Stimulated activated CD4-positive, alpha-beta T cell treated with anti-CD3 and anti-CD28 coated beads, Interleukin-12 subunit alpha, Interleukin-12 subunit beta, amount 100 ng/mL, for 4 hours (primary cell): ENCODE results near the gene LYPD3.
"Not testable (repeated sequence)": the region's sequence is repeated elsewhere in the genome, so short reads cannot be mapped to it uniquely, and the experiment has no call there.

Experiments used
- DNase-seq: peaks from one replicate; pipeline ENCODE4 v3.0.0-alpha.2; 2020

The LYPD3 gene

GRCh38 chr19:43460362-43461016 lies 4.9 kb downstream of the LYPD3 start:
- DNase-seq, result no peak

GRCh38 chr19:43457809-43458208 lies 7.6 kb downstream of the LYPD3 start:
- no peak for DNase-seq

DNA sequence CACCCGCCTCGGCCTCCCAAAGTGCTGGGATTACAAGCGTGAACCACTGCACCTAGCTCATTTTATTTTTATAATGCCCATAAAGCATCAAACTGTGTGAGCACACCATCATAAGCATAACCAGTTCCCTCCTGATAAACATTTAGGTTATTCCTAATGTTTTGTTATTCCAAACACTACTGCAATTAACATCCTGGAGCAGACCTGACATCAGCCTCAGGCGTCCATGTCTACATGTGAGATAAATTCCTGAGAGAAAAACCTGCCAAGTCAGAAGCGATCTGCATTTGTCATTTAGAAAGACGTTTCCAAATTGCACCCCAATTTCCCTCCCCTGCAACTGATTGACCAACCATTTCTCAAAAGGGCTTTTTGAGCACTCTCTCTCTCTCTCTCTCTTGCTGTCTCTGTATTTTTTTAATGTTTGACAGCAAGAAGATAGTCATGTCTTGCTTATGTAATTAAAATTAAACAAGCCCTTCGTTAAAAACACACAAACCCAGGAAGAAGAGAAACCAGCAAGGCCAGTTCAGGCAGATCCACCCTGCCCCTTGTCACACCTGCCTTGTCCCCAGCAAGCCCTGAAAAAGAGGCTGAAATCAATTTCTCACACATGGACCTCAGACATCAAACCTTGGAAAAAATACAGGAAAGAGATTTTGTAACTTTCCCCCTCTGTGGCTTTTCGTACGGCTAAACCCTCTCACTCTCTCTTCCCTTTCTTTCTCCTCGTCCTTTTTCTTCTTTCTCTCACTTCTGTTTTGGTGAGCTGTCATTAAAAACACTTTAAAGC lies 9.9 kb downstream of the LYPD3 start:
- no peak for DNase-seq

DNA sequence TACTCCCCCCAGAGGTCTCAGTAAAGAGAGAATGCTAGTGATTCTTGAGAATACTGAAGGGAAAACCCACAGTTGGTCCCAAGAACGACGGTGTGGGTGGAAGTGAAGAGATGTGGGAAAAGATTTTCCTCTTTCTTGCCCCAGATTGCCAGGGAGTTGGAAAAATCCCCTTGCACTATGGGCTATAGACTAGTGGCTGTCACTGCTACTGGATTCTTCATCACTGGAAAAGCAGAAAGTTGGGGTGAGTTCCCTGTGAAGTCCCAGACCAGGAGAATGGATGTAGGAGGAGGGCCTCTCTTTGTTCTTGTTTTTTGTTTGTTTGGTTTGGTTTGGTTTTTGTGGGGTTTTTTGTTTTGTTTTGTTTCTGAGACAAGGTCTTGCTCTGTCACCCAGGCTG lies 11.4 kb downstream of the LYPD3 start:
- DNase-seq, result no peak

GRCh38 chr19:43452582-43452981 lies 12.8 kb downstream of the LYPD3 start:
- DNase-seq, result no peak

DNA sequence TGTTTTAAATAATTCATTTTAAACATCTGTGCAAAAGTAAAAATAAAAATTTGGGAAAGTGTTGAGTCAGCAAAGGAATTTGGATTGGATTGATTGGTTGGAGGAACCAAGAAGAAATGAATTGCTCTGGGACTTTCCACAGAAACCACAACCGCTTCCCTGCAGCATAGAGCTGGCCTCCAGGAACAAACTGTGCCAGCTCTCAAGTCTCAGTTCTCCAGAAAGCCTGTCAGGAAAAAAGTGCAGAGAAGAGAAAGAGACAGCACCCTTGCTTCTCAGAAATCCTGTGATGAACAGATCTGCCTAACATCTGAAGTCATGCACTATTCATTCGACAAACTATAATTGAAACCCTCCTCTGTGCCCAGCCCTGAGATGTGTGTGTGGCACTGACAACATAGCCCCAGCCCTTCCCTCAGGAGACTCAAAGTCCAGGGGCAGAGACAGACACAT lies 14.8 kb downstream of the LYPD3 start:
- DNase-seq, result no peak

GRCh38 chr19:43447655-43448054 lies 17.8 kb downstream of the LYPD3 start:
- no peak for DNase-seq

- peak; percentile 78 for DNase-seq
Measured at GRCh38 chr19:43446746-43447489, 18.5 kb downstream of the LYPD3 start.

- DNase-seq, result no peak
Measured at GRCh38 chr19:43445426-43445825, 20.0 kb downstream of the LYPD3 start.

GRCh38 chr19:43444531-43445287 lies 20.7 kb downstream of the LYPD3 start:
- DNase-seq, result no peak

DNA sequence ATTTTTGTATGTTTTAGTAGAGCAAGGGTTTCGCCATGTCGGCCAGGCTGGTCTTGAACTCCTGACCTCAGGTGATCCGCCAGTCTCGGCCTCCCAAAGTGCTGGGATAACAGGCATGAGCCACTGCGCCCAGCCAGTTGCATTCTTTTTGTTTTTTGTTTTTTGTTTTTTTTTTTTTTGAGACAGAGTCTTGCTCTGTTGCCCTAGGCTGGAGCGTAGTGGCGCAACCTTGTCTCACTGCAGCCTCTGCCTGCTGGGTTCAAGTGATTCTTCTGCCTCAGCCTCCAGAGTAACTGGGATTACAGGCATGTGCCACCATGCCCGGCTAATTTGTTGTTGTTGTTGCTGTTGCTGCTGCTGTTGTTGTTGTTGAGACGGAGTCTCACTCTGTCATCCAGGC lies 21.3 kb downstream of the LYPD3 start:
- DNase-seq, result not testable (repeated sequence)

DNA sequence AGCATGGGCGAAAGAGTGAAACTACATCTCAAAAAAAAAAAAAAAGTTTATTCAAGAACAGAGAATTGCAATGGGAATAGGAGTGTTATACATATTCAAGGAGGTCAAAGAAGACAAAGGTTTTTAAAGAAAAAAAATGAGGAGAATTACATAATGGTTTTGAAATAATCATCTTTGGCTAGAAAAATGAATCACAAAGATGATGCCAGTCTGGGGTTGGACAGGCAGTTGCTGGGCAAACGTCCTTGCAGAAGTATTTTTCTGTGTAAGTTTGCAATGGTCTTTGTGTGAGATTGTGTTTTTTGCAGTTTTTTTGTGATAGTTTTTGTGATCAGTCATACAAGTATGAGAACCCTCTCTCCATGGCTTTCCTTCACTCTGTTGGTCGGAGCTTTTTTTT lies 23.7 kb downstream of the LYPD3 start:
- no peak for DNase-seq

- no peak for DNase-seq
Measured at GRCh38 chr19:43439709-43440063, 25.7 kb downstream of the LYPD3 start.

- no peak for DNase-seq
Measured at GRCh38 chr19:43439032-43439708, 26.2 kb downstream of the LYPD3 start.

DNA sequence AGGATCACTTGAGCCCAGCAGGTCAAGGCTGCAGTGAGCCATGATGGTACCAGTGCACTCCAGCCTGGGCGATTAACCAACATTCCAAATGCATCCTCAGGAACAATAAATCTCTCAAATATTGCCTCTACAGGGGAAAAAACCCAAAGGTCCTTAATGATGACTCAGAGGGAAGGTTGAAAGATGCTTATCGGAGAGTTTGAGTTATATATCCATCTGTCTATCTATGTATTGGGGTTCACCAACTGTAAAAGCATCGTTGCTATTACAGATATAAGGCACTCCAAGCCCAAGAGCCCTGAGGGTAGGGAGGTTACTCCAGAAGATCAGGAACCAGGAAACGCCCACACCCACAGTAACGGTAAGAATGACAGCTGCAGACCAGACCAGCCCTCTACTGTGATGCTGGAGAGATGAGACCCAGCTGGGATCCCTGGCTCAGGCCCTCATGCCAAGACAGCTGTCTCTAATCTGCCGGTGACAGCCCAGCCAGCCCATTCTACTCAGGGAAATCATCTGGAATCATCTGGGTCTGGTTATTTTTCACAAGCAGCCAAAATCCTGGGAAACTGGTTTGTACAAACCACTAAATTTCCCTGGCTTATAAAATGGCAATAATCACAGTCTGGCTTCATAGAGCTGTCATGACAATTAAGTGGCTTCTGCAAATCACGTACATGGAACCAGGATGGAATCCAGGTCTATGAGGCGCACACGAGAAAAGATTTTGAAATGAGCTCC lies 26.9 kb downstream of the LYPD3 start:
- no peak for DNase-seq

- DNase-seq, result no peak
Measured at GRCh38 chr19:43437712-43438111, 27.7 kb downstream of the LYPD3 start.

- DNase-seq, result not testable (repeated sequence)
Measured at GRCh38 chr19:43437284-43437683, 28.1 kb downstream of the LYPD3 start.

GRCh38 chr19:43435775-43436174 lies 29.6 kb downstream of the LYPD3 start:
- no peak for DNase-seq

DNA sequence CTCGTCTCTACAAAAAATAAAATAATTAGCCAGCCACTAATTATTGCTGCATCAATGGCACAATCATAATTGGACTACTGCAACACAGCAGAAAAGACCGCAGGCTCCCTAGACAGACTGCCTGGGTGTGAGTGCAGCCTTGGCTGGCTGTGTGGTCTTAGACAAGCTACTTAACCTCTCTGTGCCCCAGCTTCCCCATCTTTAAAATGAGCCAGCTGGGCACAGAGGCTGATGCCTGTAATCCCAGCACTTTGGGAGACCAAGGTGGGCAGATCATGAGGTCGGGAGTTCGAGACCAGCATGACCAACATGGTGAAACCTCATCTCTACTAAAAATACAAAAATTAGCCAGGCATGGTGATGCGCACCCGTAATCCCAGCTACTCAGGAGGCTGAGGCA lies 31.7 kb downstream of the LYPD3 start:
- DNase-seq, result no peak

DNA sequence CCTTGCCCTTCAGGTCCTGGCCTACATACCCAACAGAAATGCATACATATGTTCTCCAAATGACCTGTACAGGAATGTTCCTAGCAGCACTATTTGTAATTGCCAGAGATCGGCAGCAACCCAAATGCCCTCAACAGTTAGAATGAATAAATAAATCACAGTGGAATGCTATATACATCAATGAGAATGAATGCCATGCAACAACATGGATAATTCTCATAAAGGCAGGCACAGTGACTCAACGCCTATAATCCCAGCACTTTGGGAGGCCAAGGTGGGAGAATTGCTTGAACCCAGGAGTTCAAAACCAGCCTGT lies 32.1 kb downstream of the LYPD3 start:
- DNase-seq, result no peak

- DNase-seq, result no peak
Measured at GRCh38 chr19:43430976-43431375, 34.4 kb downstream of the LYPD3 start.

GRCh38 chr19:43430142-43430710 lies 35.2 kb downstream of the LYPD3 start:
- no peak for DNase-seq
